OCI-LY7 (cell line): ENCODE measurements around the gene ABCC5.

Source experiments
- EZH2phosphoT487 ChIP-seq: fragments of 200-600 bp; sonication (generic); IDR thresholded peaks from 2 replicates; pipeline ENCODE4 v1.6.1; 2018; ENCODE audit warnings: low read depth, borderline replicate concordance, mild to moderate bottlenecking, mixed run types, antibody characterized with exemption, low read length, moderate library complexity, mixed read lengths
- TF ChIP-seq, protein P1 (sequence below): fragments of 200-600 bp; sonication (generic); conservative IDR thresholded peaks from 2 replicates; pipeline ENCODE4 v1.5.1; 2014; ENCODE audit warnings: mild to moderate bottlenecking, antibody characterized with exemption, low read length, moderate library complexity, mixed read lengths

DNA sequence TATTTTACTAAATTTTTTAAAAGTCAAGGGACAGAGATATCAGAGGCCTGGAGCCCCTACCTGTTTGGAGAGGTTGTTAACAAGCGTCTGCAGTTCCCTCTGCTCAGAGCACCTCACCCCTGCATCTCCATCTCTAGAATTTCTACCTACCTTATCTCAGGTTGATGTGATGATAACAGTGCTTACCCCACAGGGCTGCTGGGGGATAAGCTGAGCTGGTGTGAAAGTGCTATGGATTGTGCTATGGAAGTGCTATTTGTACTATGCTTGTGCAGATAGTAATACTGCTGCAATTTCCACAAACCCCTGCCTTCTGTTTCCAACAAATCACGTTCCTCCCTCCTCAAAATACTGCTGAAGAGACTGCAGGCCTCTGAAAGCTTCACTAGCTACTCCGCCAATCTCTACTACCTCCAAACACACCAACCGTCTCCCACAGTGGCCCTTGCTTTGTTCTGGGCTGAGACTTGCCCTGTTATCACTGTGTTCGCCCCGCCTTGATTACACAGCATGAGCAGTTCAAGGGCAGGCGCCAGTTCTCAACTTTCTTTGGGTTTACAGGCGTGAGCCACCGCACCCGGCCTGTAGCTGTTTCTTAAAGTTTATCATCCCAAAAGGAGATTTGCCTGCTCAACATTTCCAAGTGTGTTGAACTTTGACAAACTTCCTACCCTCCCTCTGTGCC lies 104.6 kb downstream of the ABCC5 start:
- TF ChIP-seq, protein P1, sequence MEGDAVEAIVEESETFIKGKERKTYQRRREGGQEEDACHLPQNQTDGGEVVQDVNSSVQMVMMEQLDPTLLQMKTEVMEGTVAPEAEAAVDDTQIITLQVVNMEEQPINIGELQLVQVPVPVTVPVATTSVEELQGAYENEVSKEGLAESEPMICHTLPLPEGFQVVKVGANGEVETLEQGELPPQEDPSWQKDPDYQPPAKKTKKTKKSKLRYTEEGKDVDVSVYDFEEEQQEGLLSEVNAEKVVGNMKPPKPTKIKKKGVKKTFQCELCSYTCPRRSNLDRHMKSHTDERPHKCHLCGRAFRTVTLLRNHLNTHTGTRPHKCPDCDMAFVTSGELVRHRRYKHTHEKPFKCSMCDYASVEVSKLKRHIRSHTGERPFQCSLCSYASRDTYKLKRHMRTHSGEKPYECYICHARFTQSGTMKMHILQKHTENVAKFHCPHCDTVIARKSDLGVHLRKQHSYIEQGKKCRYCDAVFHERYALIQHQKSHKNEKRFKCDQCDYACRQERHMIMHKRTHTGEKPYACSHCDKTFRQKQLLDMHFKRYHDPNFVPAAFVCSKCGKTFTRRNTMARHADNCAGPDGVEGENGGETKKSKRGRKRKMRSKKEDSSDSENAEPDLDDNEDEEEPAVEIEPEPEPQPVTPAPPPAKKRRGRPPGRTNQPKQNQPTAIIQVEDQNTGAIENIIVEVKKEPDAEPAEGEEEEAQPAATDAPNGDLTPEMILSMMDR, result no peak
- TF ChIP-seq EZH2phosphoT487, result no peak
